Chondrocyte (in vitro differentiated cells): ENCODE results near the gene ARHGAP22. TPM values are rescaled to one million over a fixed set of nuclear protein-coding genes. Genes with fewer than 3 reads are reported as not detected.
A peak's percentile ranks its signal among the peaks of the same experiment; 100 is the strongest.

Source experiments
- DNase-seq: peaks from one replicate; pipeline ENCODE4 v3.0.0; 2021; ENCODE audit warnings: mixed read lengths, low spot score
- H3K27ac Mint-ChIP-seq: one replicate; pipeline ENCODE4 v1.8.0; 2021; ENCODE audit warnings: mild to moderate bottlenecking, moderate library complexity, mixed read lengths; ENCODE audit not compliant: unreplicated experiment
- H3K27me3 Mint-ChIP-seq: 2 replicates; pipeline ENCODE4 v1.8.0; 2021; ENCODE audit warnings: low read depth, mixed read lengths
- H3K36me3 Mint-ChIP-seq: 2 replicates; pipeline ENCODE4 v1.8.0; 2021; ENCODE audit warnings: low read depth, mixed read lengths
- H3K4me1 Mint-ChIP-seq: 2 replicates; pipeline ENCODE4 v1.8.0; 2021; ENCODE audit warnings: low read depth, mild to moderate bottlenecking, mixed read lengths
- H3K4me3 Mint-ChIP-seq: one replicate; pipeline ENCODE4 v1.8.0; 2021; ENCODE audit warnings: mild to moderate bottlenecking, moderate library complexity, mixed read lengths; ENCODE audit not compliant: unreplicated experiment
- H3K9me3 Mint-ChIP-seq: 2 replicates; pipeline ENCODE4 v1.8.0; 2021; ENCODE audit warnings: low read depth, mixed read lengths
- CTCF ChIP-seq: fragments of 200-600 bp; sonication (generic); IDR thresholded peaks from 2 replicates; pipeline ENCODE4 v1.5.0; 2021; ENCODE audit warnings: antibody characterized with exemption, mild to moderate bottlenecking, moderate library complexity
- total RNA-seq: library from RNA; stranded (reverse); gene quantifications from 3 replicates; pipeline ENCODE4 v1.2.1, GENCODE V29; 2021

ARHGAP22 gene
- total RNA-seq, 1 donor from 2014 or later: 8.8 TPM

GRCh38 chr10:48469516-48470020 is 135.3 kb downstream of the ARHGAP22 start:
- no peak for DNase-seq
- Mint-ChIP-seq H3K4me3 (no peak overlapping the region), H3K27me3 (no peaks in the 10 kb centered on the region), H3K9me3 (no peaks in the 10 kb centered on the region), H3K36me3 (no peaks in the 10 kb centered on the region), H3K27ac (no peak overlapping the region), H3K4me1 (no peaks in the 10 kb centered on the region)
- TF ChIP-seq CTCF: no peak

- DNase-seq: no peak
- no peak overlapping the region for H3K4me3 Mint-ChIP-seq
- no peak for TF ChIP-seq CTCF
- peaks cover 2% of the 10 kb centered on the region for H3K4me1 Mint-ChIP-seq
- H3K27me3 Mint-ChIP-seq: no peaks in the 10 kb centered on the region
- H3K36me3 Mint-ChIP-seq: no peaks in the 10 kb centered on the region
- H3K9me3 Mint-ChIP-seq: no peaks in the 10 kb centered on the region
- no peak overlapping the region for H3K27ac Mint-ChIP-seq
Observed at GRCh38 chr10:48468866-48469511, 135.9 kb downstream of the ARHGAP22 start.

GRCh38 chr10:48468130-48468790 is 136.6 kb downstream of the ARHGAP22 start:
- H3K27me3 Mint-ChIP-seq: no peaks in the 10 kb centered on the region
- peaks cover 8% of the 10 kb centered on the region for H3K4me1 Mint-ChIP-seq
- H3K27ac Mint-ChIP-seq: no peak overlapping the region

GRCh38 chr10:48467669-48468068 is 137.2 kb downstream of the ARHGAP22 start:
- DNase-seq: no peak
- H3K4me1 Mint-ChIP-seq: peaks cover 8% of the 10 kb centered on the region
- no peak overlapping the region for H3K27ac Mint-ChIP-seq
- no peak overlapping the region for H3K4me3 Mint-ChIP-seq
- no peaks in the 10 kb centered on the region for H3K9me3 Mint-ChIP-seq
- TF ChIP-seq CTCF: no peak
- no peaks in the 10 kb centered on the region for H3K27me3 Mint-ChIP-seq
- H3K36me3 Mint-ChIP-seq: no peaks in the 10 kb centered on the region

More at GRCh38 chr10:48468130-48468790, 136.6 kb downstream of the ARHGAP22 start:
- Mint-ChIP-seq H3K36me3 (no peaks in the 10 kb centered on the region), H3K9me3 (no peaks in the 10 kb centered on the region), H3K4me3 (no peak overlapping the region)
- no peak for DNase-seq
- no peak for TF ChIP-seq CTCF

- TF ChIP-seq CTCF: no peak
- no peaks in the 10 kb centered on the region for H3K36me3 Mint-ChIP-seq
- peak; percentile 85 for DNase-seq
- no peaks in the 10 kb centered on the region for H3K9me3 Mint-ChIP-seq
- no peak overlapping the region for H3K4me3 Mint-ChIP-seq
- H3K27me3 Mint-ChIP-seq: no peaks in the 10 kb centered on the region
- no peak overlapping the region for H3K27ac Mint-ChIP-seq
- H3K4me1 Mint-ChIP-seq: peaks cover 8% of the 10 kb centered on the region
Observed at GRCh38 chr10:48466611-48467240, 138.1 kb downstream of the ARHGAP22 start.
